HepG2 (cell line): ENCODE measurements around the gene NDUFB3. TPM values are rescaled to one million over a fixed set of nuclear protein-coding genes. Genes with fewer than 3 reads are reported as not detected.

Source experiments
- ATF7 ChIP-seq, 2 experiments: fragments of 450-650 bp in 1 of 2; sonication (generic) in 1 of 2; formaldehyde crosslinking in 1 of 2; IDR thresholded peaks; 2 replicates each; pipeline versions ENCODE4 v1.4.0 to v1.6.1; 2016 to 2020; ENCODE audit warnings: antibody characterized with exemption in 1 of 2, mild to moderate bottlenecking in 1 of 2, missing genetic modification reagents in 1 of 2
- CBFB ChIP-seq: sonication (generic); formaldehyde crosslinking; IDR thresholded peaks from 2 replicates; pipeline ENCODE4 v1.4.0; 2020; ENCODE audit warnings: missing genetic modification reagents
- CC2D1A ChIP-seq: sonication (generic); formaldehyde crosslinking; IDR thresholded peaks from 2 replicates; pipeline ENCODE4 v1.8.1; 2023; ENCODE audit warnings: mild to moderate bottlenecking, missing genetic modification reagents
- EP300 ChIP-seq, 3 experiments: sonication (generic) in 1 of 3; formaldehyde crosslinking in 1 of 3; IDR thresholded peaks; 2 replicates each; pipeline versions ENCODE4 v1.5.1 to v1.6.1; 2011 to 2020; ENCODE audit warnings: low read depth in 2 of 3, low read length in 2 of 3, borderline replicate concordance in 1 of 3, improper control_type of control experiment in 1 of 3, mild to moderate bottlenecking in 1 of 3, missing genetic modification reagents in 1 of 3, moderate library complexity in 1 of 3
- FOXP4 ChIP-seq: sonication (generic); formaldehyde crosslinking; IDR thresholded peaks from 2 replicates; pipeline ENCODE4 v1.4.0; 2020; ENCODE audit warnings: missing genetic modification reagents
- HNRNPH1 ChIP-seq: fragments of 200-400 bp; formaldehyde crosslinking; optimal IDR thresholded peaks from 2 replicates; pipeline ENCODE3; 2017; ENCODE audit warnings: mild to moderate bottlenecking, low read depth, low read length
- MTA3 ChIP-seq: sonication (generic); formaldehyde crosslinking; IDR thresholded peaks from 2 replicates; pipeline ENCODE4 v1.4.0; 2020; ENCODE audit warnings: missing genetic modification reagents
- MTERF4 ChIP-seq: sonication (generic); formaldehyde crosslinking; IDR thresholded peaks from 2 replicates; pipeline ENCODE4 v1.8.0; 2023; ENCODE audit warnings: mild to moderate bottlenecking, missing genetic modification reagents
- NR1H2 ChIP-seq: sonication (generic); formaldehyde crosslinking; IDR thresholded peaks from 2 replicates; pipeline ENCODE4 v1.8.1; 2022; ENCODE audit warnings: low read depth, missing genetic modification reagents, borderline replicate concordance
- RXRB ChIP-seq: IDR thresholded peaks from 2 replicates; pipeline ENCODE4 v1.6.1; 2016; ENCODE audit warnings: borderline replicate concordance, missing genetic modification reagents, missing compliant biosample characterization
- SMAD3 ChIP-seq: sonication (generic); formaldehyde crosslinking; IDR thresholded peaks from 2 replicates; pipeline ENCODE4 v1.4.0; 2020; ENCODE audit warnings: missing genetic modification reagents
- SMAD9 ChIP-seq: sonication (generic); formaldehyde crosslinking; IDR thresholded peaks from 2 replicates; pipeline ENCODE4 v1.5.1; 2020; ENCODE audit warnings: mild to moderate bottlenecking, missing genetic modification reagents
- SYNCRIP ChIP-seq: fragments of 200-400 bp; formaldehyde crosslinking; IDR thresholded peaks from 2 replicates; pipeline ENCODE4 v1.6.1; 2018; ENCODE audit warnings: mild to moderate bottlenecking, low read depth, low read length; ENCODE audit not compliant: insufficient read depth
- U2AF2 ChIP-seq: fragments of 200-400 bp; formaldehyde crosslinking; IDR thresholded peaks from 2 replicates; pipeline ENCODE4 v1.6.1; 2017; ENCODE audit warnings: low read depth, mild to moderate bottlenecking, low read length
- ZFYVE20 ChIP-seq: sonication (generic); formaldehyde crosslinking; IDR thresholded peaks from 2 replicates; pipeline ENCODE4 v1.8.0; 2023; ENCODE audit warnings: low read depth, mild to moderate bottlenecking, moderate library complexity, missing genetic modification reagents, borderline replicate concordance
- ZNF101 ChIP-seq: sonication (generic); formaldehyde crosslinking; IDR thresholded peaks from 2 replicates; pipeline ENCODE4 v1.4.0; 2020; ENCODE audit warnings: mild to moderate bottlenecking, low read depth, missing genetic modification reagents, borderline replicate concordance
- ZNF12 ChIP-seq: sonication (generic); formaldehyde crosslinking; IDR thresholded peaks from 2 replicates; pipeline ENCODE4 v1.5.0; 2020; ENCODE audit warnings: missing genetic modification reagents
- ZNF431 ChIP-seq: sonication (generic); formaldehyde crosslinking; IDR thresholded peaks from 2 replicates; pipeline ENCODE4 v1.9.0; 2022; ENCODE audit warnings: missing genetic modification reagents, low read depth, mild to moderate bottlenecking, borderline replicate concordance
- ZNF512 ChIP-seq: sonication (generic); formaldehyde crosslinking; IDR thresholded peaks from 2 replicates; pipeline ENCODE4 v1.4.0; 2020; ENCODE audit warnings: mild to moderate bottlenecking, missing genetic modification reagents
- ZNF558 ChIP-seq: sonication (generic); formaldehyde crosslinking; IDR thresholded peaks from 2 replicates; pipeline ENCODE4 v1.9.0; 2022; ENCODE audit warnings: mild to moderate bottlenecking, missing genetic modification reagents, borderline replicate concordance
- ZNF563 ChIP-seq: sonication (generic); formaldehyde crosslinking; IDR thresholded peaks from 2 replicates; pipeline ENCODE4 v1.8.0; 2022; ENCODE audit warnings: mild to moderate bottlenecking, moderate library complexity, missing genetic modification reagents
- ZSCAN12 ChIP-seq: sonication (generic); formaldehyde crosslinking; IDR thresholded peaks from 2 replicates; pipeline ENCODE4 v1.9.0; 2021; ENCODE audit warnings: mild to moderate bottlenecking, missing genetic modification reagents
- polyA plus RNA-seq, 8 experiments: library from polyadenylated mRNA; depleted of rRNA in 3 of 8; stranded (reverse) in 7 of 8; unstranded in 1 of 8; fragments of >200 nt; fragmentation: Illumina TruSeq in 4 of 8; extraction: Trizol in 4 of 8; gene quantifications; 2 replicates each; pipeline versions ENCODE4 v1.2.1 to v1.2.3, GENCODE V29; 2011 to 2016; ENCODE audit warnings: low read depth in 4 of 8, missing spikeins in 1 of 8, mixed read lengths in 1 of 8; ENCODE audit not compliant: insufficient read depth in 1 of 8
- total RNA-seq, 5 experiments: library from RNA; depleted of rRNA; stranded (reverse); fragments of >200 nt; fragmentation: Illumina TruSeq; extraction: Trizol; gene quantifications; 2 replicates each; pipeline ENCODE4 v1.2.3, GENCODE V29; 2016; ENCODE audit warnings: low read depth in 1 of 5
- TF ChIP-seq, protein P1 (sequence below): sonication (generic); formaldehyde crosslinking; IDR thresholded peaks from 2 replicates; pipeline ENCODE4 v1.8.0; 2022; ENCODE audit warnings: missing genetic modification reagents, mild to moderate bottlenecking, borderline replicate concordance

NDUFB3 gene
- total and polyA plus RNA-seq, 2 of the 13 experiments (the other 11 are each of a cell fraction or from before 2014, with no cell fraction given): 50.7 to 159 TPM

- TF ChIP-seq FOXP4 (CRISPR knock-in tag) (peak; percentile 35; the same call in 1 of the 2 replicates), ZNF12 (CRISPR knock-in tag) (no peak; the same call in 1 of the 2 replicates), NR1H2 (CRISPR knock-in tag) (no peak), ZNF558 (peak; percentile 82; the same call in 1 of the 2 replicates), ZNF563 (CRISPR knock-in tag) (no peak; the same call in 1 of the 2 replicates), MTA3 (CRISPR knock-in tag) (no peak), SMAD3 (CRISPR knock-in tag) (peak; percentile 96), CC2D1A (0 out of 2 replicates have a peak, but pooled peaks have one; percentile 10), SMAD9 (peak; percentile 25; the same call in 1 of the 2 replicates), U2AF2 (no peak), HNRNPH1 (no peak), EP300 (IDR thresholded peaks at IDR 0.05; ENCODE audit: low read depth in 2 of 2, low read length in 2 of 2) (no peak; a peak in 3 of 4 replicates), EP300 (CRISPR knock-in tag; IDR thresholded peaks at IDR 0.05; ENCODE audit: borderline replicate concordance) (peak; percentile 77), ZNF101 (CRISPR knock-in tag) (0 out of 2 replicates have a peak, but pooled peaks have one; percentile 29), ZNF431 (CRISPR knock-in tag) (peak; percentile 83; the same call in 1 of the 2 replicates), ZFYVE20 (no peak), ZNF512 (CRISPR knock-in tag) (no peak), SYNCRIP (no peak), ZSCAN12 (no peak), CBFB (peak; percentile 79; the same call in 1 of the 2 replicates), RXRB (CRISPR knock-in tag) (peak; percentile 78), ATF7 (IDR thresholded peaks at IDR 0.05) (no peak), ATF7 (CRISPR knock-in tag; IDR thresholded peaks at IDR 0.05) (peak; percentile 72; the same call in 1 of the 2 replicates), MTERF4 (no peak)
- TF ChIP-seq, protein P1, sequence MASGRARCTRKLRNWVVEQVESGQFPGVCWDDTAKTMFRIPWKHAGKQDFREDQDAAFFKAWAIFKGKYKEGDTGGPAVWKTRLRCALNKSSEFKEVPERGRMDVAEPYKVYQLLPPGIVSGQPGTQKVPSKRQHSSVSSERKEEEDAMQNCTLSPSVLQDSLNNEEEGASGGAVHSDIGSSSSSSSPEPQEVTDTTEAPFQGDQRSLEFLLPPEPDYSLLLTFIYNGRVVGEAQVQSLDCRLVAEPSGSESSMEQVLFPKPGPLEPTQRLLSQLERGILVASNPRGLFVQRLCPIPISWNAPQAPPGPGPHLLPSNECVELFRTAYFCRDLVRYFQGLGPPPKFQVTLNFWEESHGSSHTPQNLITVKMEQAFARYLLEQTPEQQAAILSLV (CRISPR knock-in tag): peak; percentile 76
Observed at GRCh38 chr2:201071479-201072200, at the start of gene NDUFB3, which contains the start of gene HYCC2 (continued).
